IMR-90 (cell line): ENCODE measurements around the gene SRCAP. TPM values are rescaled to one million over a fixed set of nuclear protein-coding genes. Genes with fewer than 3 reads are reported as not detected.

Experiments used
- ATAC-seq: fragments of 200-7000 bp; cut with Tn5 transposase; 2 replicates; pipeline ENCODE4 v1.9.1; 2020; ENCODE audit warnings: low read depth, mild to moderate bottlenecking, moderate library complexity
- BruUV-seq: library from RNA; stranded (reverse); fragments of 400-500 nt; replicated peaks from 2 replicates; lab custom pipeline; 2021; lab: Mats Ljungman, UMichigan
- CTCF ChIA-PET: fragments of 300-600 bp; formaldehyde crosslinking; extraction: SDS; loops from one replicate; lab custom pipeline; 2021; ENCODE audit warnings: antibody characterized with exemption; lab: Yijun Ruan, JAX
- POLR2A ChIA-PET: fragments of 300-600 bp; sonication (Branson Sonifier 250); formaldehyde crosslinking; loops from one replicate; lab custom pipeline; 2022; ENCODE audit warnings: antibody characterized with exemption; ENCODE audit not compliant: unreplicated experiment; lab: Charles Lee
- DNase-seq: peaks from one replicate; pipeline ENCODE4 v3.0.0; 2013
- H2AFZ ChIP-seq: replicated peaks from 2 replicates; pipeline ENCODE3; 2013; ENCODE audit warnings: low read length, mild to moderate bottlenecking; ENCODE audit not compliant: poor library complexity
- H2AK5ac ChIP-seq: 2 replicates; pipeline ENCODE4 v1.6.1; 2013; ENCODE audit warnings: low read depth, low read length, inconsistent platforms
- H2AK9ac ChIP-seq: replicated peaks from 2 replicates; pipeline ENCODE3; 2013; ENCODE audit warnings: mild to moderate bottlenecking, low read depth, low read length, moderate library complexity; ENCODE audit not compliant: poor library complexity
- H2BK120ac ChIP-seq: 2 replicates; pipeline ENCODE4 v1.6.1; 2013; ENCODE audit warnings: low read depth, low read length, inconsistent platforms
- H2BK15ac ChIP-seq: 3 replicates; pipeline ENCODE4 v1.6.1; 2013; ENCODE audit warnings: low read depth, low read length, inconsistent platforms
- H2BK20ac ChIP-seq: 2 replicates; pipeline ENCODE4 v1.6.1; 2013; ENCODE audit warnings: low read depth, mild to moderate bottlenecking, inconsistent platforms, low read length, moderate library complexity
- H2BK5ac ChIP-seq: 2 replicates; pipeline ENCODE4 v1.6.1; 2013; ENCODE audit warnings: mild to moderate bottlenecking, low read depth, low read length, inconsistent platforms; ENCODE audit not compliant: poor library complexity, severe bottlenecking
- H3K14ac ChIP-seq: replicated peaks from 2 replicates; pipeline ENCODE4 v1.6.1; 2013; ENCODE audit warnings: low read depth, low read length, inconsistent platforms
- H3K18ac ChIP-seq: 2 replicates; pipeline ENCODE4 v1.6.1; 2013; ENCODE audit warnings: low read depth, low read length, control low read depth
- H3K23ac ChIP-seq: 2 replicates; pipeline ENCODE4 v1.6.1; 2013; ENCODE audit warnings: low read depth, low read length, inconsistent platforms
- H3K27ac ChIP-seq: 2 replicates; pipeline ENCODE4 v1.5.1; 2013; ENCODE audit warnings: mild to moderate bottlenecking, control low read depth, low read length; ENCODE audit not compliant: insufficient read depth
- H3K27me3 ChIP-seq: 2 replicates; pipeline ENCODE4 v1.6.1; 2013; ENCODE audit warnings: low read length; ENCODE audit not compliant: control insufficient read depth, insufficient read depth
- H3K36me3 ChIP-seq: 2 replicates; pipeline ENCODE4 v1.6.1; 2013; ENCODE audit warnings: low read length, mixed read lengths; ENCODE audit not compliant: control insufficient read depth, insufficient read depth
- H3K4ac ChIP-seq: 2 replicates; pipeline ENCODE4 v1.6.1; 2013; ENCODE audit warnings: low read depth, low read length, inconsistent platforms
- H3K4me1 ChIP-seq: 2 replicates; pipeline ENCODE4 v1.6.1; 2013; ENCODE audit warnings: low read length, mixed read lengths; ENCODE audit not compliant: control insufficient read depth, insufficient read depth
- H3K4me2 ChIP-seq: 2 replicates; pipeline ENCODE4 v1.6.1; 2013; ENCODE audit warnings: low read depth, mild to moderate bottlenecking, control low read depth, low read length, moderate library complexity
- H3K4me3 ChIP-seq: 2 replicates; pipeline ENCODE4 v1.5.1; 2013; ENCODE audit warnings: low read depth, mild to moderate bottlenecking, control low read depth, low read length, moderate library complexity; ENCODE audit not compliant: insufficient read depth
- H3K56ac ChIP-seq: 2 replicates; pipeline ENCODE4 v1.6.1; 2013; ENCODE audit warnings: low read length, inconsistent platforms; ENCODE audit not compliant: insufficient read depth; ENCODE audit errors: extremely low read depth
- H3K79me1 ChIP-seq, 2 experiments: 2 replicates each; pipeline ENCODE4 v1.6.1; 2013; ENCODE audit warnings: low read length in 2 of 2, inconsistent platforms in 1 of 2, low read depth in 1 of 2
- H3K9ac ChIP-seq: 2 replicates; pipeline ENCODE4 v1.6.1; 2013; ENCODE audit warnings: low read depth, low read length, control low read depth
- H3K9me1 ChIP-seq: 2 replicates; pipeline ENCODE4 v1.6.1; 2013; ENCODE audit warnings: low read length, inconsistent platforms; ENCODE audit not compliant: insufficient read depth
- H3K9me3 ChIP-seq: 2 replicates; pipeline ENCODE4 v1.6.1; 2013; ENCODE audit warnings: low read length; ENCODE audit not compliant: control insufficient read depth, insufficient read depth
- H4K20me1 ChIP-seq: 2 replicates; pipeline ENCODE4 v1.6.1; 2013; ENCODE audit warnings: low read length, inconsistent platforms; ENCODE audit not compliant: insufficient read depth
- H4K5ac ChIP-seq: 2 replicates; pipeline ENCODE4 v1.6.1; 2013; ENCODE audit warnings: mild to moderate bottlenecking, low read depth, low read length, control low read depth
- H4K8ac ChIP-seq, 2 experiments: 2 replicates each; pipeline ENCODE4 v1.6.1; 2013; ENCODE audit warnings: low read depth in 2 of 2, low read length in 2 of 2, control low read depth in 1 of 2, inconsistent platforms in 1 of 2
- H4K91ac ChIP-seq: 2 replicates; pipeline ENCODE4 v1.6.1; 2013; ENCODE audit warnings: low read depth, low read length, inconsistent platforms; ENCODE audit not compliant: insufficient read depth
- BHLHE40 ChIP-seq: fragments of 150-350 bp; IDR thresholded peaks from 2 replicates; pipeline ENCODE4 v1.6.1; 2016; ENCODE audit warnings: mild to moderate bottlenecking, low read depth, low read length
- CEBPB ChIP-seq: IDR thresholded peaks from 2 replicates; pipeline ENCODE4 v1.6.1; 2012; ENCODE audit warnings: low read depth, low read length, improper control_type of control experiment
- CHD1 ChIP-seq: IDR thresholded peaks from 2 replicates; pipeline ENCODE4 v1.6.1; 2012; ENCODE audit warnings: low read depth, low read length, improper control_type of control experiment
- CTCF ChIP-seq: conservative IDR thresholded peaks from 2 replicates; pipeline ENCODE4 v1.5.1; 2012; ENCODE audit warnings: mild to moderate bottlenecking, low read depth, low read length, improper control_type of control experiment
- FOS ChIP-seq: fragments of 150-350 bp; IDR thresholded peaks from 2 replicates; pipeline ENCODE4 v1.6.1; 2016; ENCODE audit warnings: low read depth, low read length
- MAFK ChIP-seq: IDR thresholded peaks from 2 replicates; pipeline ENCODE4 v1.6.1; 2012; ENCODE audit warnings: low read depth, low read length, improper control_type of control experiment
- MAZ ChIP-seq: IDR thresholded peaks from 2 replicates; pipeline ENCODE4 v1.6.1; 2012; ENCODE audit warnings: low read depth, mild to moderate bottlenecking, low read length, improper control_type of control experiment, moderate library complexity, borderline replicate concordance
- MXI1 ChIP-seq: IDR thresholded peaks from 2 replicates; pipeline ENCODE4 v1.6.1; 2012; ENCODE audit warnings: low read depth, mild to moderate bottlenecking, low read length, moderate library complexity, borderline replicate concordance
- NFE2L2 ChIP-seq: fragments of 150-350 bp; IDR thresholded peaks from 2 replicates; pipeline ENCODE4 v1.6.1; 2016; ENCODE audit warnings: low read depth, mild to moderate bottlenecking, low read length
- POLR2A ChIP-seq: IDR thresholded peaks from 2 replicates; pipeline ENCODE4 v1.6.1; 2012; ENCODE audit warnings: mild to moderate bottlenecking, low read depth, low read length
- RAD21 ChIP-seq: IDR thresholded peaks from 2 replicates; pipeline ENCODE4 v1.6.1; 2012; ENCODE audit warnings: low read length, improper control_type of control experiment
- RCOR1 ChIP-seq: IDR thresholded peaks from 2 replicates; pipeline ENCODE4 v1.6.1; 2012; ENCODE audit warnings: mild to moderate bottlenecking, low read length, improper control_type of control experiment; ENCODE audit not compliant: insufficient replicate concordance
- RFX5 ChIP-seq: IDR thresholded peaks from 2 replicates; pipeline ENCODE4 v1.8.0; 2012; ENCODE audit warnings: low read depth, mild to moderate bottlenecking, low read length, moderate library complexity
- SMC3 ChIP-seq: fragments of 150-350 bp; IDR thresholded peaks from 2 replicates; pipeline ENCODE4 v1.6.1; 2016; ENCODE audit warnings: low read depth, mild to moderate bottlenecking, antibody characterized with exemption, low read length, moderate library complexity
- USF2 ChIP-seq: fragments of 150-350 bp; IDR thresholded peaks from 2 replicates; pipeline ENCODE4 v1.6.1; 2017; ENCODE audit warnings: mild to moderate bottlenecking, antibody characterized with exemption, low read length, low read depth
- WGBS, 2 experiments: methylation state at CpG; one replicate each; pipeline versions ENCODE4 v1.1.5 to v1.1.7; 2013; ENCODE audit warnings: missing lambda C conversion rate in 2 of 2; ENCODE audit not compliant: insufficient read length in 1 of 2; ENCODE audit errors: extremely low coverage in 2 of 2; 5-methylcytosine and 5-hydroxymethylcytosine counted together
- dilution Hi-C: fragments of 300-500 bp; cut with HindIII; formaldehyde crosslinking; loops from one replicate; pipeline ENCODE4 v1.14.3; 2018; ENCODE audit warnings: low sequenced_read_pairs; ENCODE audit not compliant: unreplicated experiment
- in situ Hi-C: fragments of 300-500 bp; cut with MboI; formaldehyde crosslinking; loops from 3 replicates; pipeline ENCODE4 v1.14.3; 2019; ENCODE audit warnings: low sequenced_read_pairs, inconsistent platforms, mixed read lengths
- intact Hi-C: fragments of 100-400 bp; cut with micrococcal nuclease; formaldehyde crosslinking; loops from 2 replicates; pipeline ENCODE4 v1.10.0; 2022
- polyA plus RNA-seq, 3 experiments: library from polyadenylated mRNA; depleted of rRNA; stranded (reverse); fragments of >200 nt; gene quantifications; 2 replicates each; pipeline ENCODE4 v1.2.3, GENCODE V29; 2012; ENCODE audit warnings: low replicate concordance in 1 of 3
- total RNA-seq: library from RNA; depleted of rRNA; stranded (reverse); fragments of >200 nt; gene quantifications from 2 replicates; pipeline ENCODE4 v1.2.3, GENCODE V29; 2012
- TF ChIP-seq, protein P1 (sequence below): fragments of 150-350 bp; IDR thresholded peaks from 2 replicates; pipeline ENCODE4 v1.6.1; 2016; ENCODE audit warnings: low read depth, mild to moderate bottlenecking, low read length, moderate library complexity, borderline replicate concordance

The SRCAP gene
- total and polyA plus RNA-seq, 2 of the 4 experiments (the other 2 are of a cell fraction): 4.5 to 8.2 TPM

DNA sequence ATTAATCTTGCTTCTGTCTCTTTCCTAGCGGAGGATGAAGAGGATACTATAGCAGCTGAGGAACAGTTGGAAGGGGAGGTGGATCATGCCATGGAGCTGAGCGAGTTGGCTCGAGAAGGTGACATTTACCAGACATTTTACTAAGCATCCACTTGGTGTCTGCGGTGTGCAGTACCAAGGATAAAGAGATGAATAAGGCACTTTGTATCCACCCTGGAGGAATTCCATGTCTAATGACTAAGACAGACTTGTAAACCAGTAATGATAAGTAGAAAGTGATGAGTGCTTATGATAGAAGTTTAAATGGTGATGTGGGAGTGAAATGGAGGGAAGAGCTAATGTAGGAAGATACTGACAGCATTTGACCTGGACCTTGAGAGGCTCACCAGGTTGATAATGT, 12.0 kb downstream of the SRCAP start:
- no peak overlapping the region for H3K23ac ChIP-seq
- no peak overlapping the region for H3K4ac ChIP-seq
- TF ChIP-seq CHD1 (no peak), SMC3 (no peak), USF2 (no peak), MAZ (no peak), MXI1 (no peak), RFX5 (no peak), POLR2A (no peak), RCOR1 (no peak), CEBPB (no peak), RAD21 (no peak), BHLHE40 (no peak), MAFK (no peak), CTCF (no peak), NFE2L2 (no peak), FOS (no peak)
- TF ChIP-seq, protein P1, sequence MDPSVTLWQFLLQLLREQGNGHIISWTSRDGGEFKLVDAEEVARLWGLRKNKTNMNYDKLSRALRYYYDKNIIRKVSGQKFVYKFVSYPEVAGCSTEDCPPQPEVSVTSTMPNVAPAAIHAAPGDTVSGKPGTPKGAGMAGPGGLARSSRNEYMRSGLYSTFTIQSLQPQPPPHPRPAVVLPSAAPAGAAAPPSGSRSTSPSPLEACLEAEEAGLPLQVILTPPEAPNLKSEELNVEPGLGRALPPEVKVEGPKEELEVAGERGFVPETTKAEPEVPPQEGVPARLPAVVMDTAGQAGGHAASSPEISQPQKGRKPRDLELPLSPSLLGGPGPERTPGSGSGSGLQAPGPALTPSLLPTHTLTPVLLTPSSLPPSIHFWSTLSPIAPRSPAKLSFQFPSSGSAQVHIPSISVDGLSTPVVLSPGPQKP: no peak
- peak; percentile 39 for DNase-seq
- H3K4me2 ChIP-seq: no peak overlapping the region
- no peaks in the 10 kb centered on the region for H3K9me3 ChIP-seq
- no peak overlapping the region for H2BK120ac ChIP-seq
- H2BK15ac ChIP-seq: no peak overlapping the region
- H3K18ac ChIP-seq: no peak overlapping the region
- no peak overlapping the region for H4K8ac ChIP-seq
- peaks cover 33 to 55% of the 10 kb centered on the region in 2 experiments for H3K79me1 ChIP-seq
- BruUV-seq: no TSS peak
- no peak overlapping the region for H3K14ac ChIP-seq
- H3K36me3 ChIP-seq: peaks cover 79% of the 10 kb centered on the region
- H3K9ac ChIP-seq: no peak overlapping the region
- POLR2A ChIA-PET: no interaction called here
- no peak overlapping the region for H4K5ac ChIP-seq
- WGBS, 2 experiments: no CpG with 5 or more reads among the region's 4 CpGs
- H3K27me3 ChIP-seq: no peaks in the 10 kb centered on the region
- in situ Hi-C loops (no loop called here), intact Hi-C loops (no loop called here), dilution Hi-C loops (no loop called here)
- H2BK20ac ChIP-seq: no peak overlapping the region
- no peak overlapping the region for H3K56ac ChIP-seq
- ATAC-seq: peak; percentile 22; the same call in 1 of the 2 replicates
- H3K4me1 ChIP-seq: peaks cover 5% of the 10 kb centered on the region; the same call in 1 of the 2 replicates
- no peak overlapping the region for H3K27ac ChIP-seq
- peaks cover 7% of the 10 kb centered on the region; the same call in 1 of the 2 replicates for H3K9me1 ChIP-seq
- peaks cover 17% of the 10 kb centered on the region for H4K20me1 ChIP-seq
- CTCF ChIA-PET: no interaction called here
- no peak overlapping the region for H2BK5ac ChIP-seq
- no peak overlapping the region for H2AK9ac ChIP-seq
- H2AK5ac ChIP-seq: no peak overlapping the region
- no peak overlapping the region for H3K4me3 ChIP-seq
- no peak overlapping the region for H2AFZ ChIP-seq
- no peak overlapping the region for H4K91ac ChIP-seq
